HCT116 (cell line): ENCODE data around the gene KCND3. TPM values are rescaled to one million over a fixed set of nuclear protein-coding genes. Genes with fewer than 3 reads are reported as not detected.

Experiments used
- ATAC-seq: fragments of 200-7000 bp; cut with Tn5 transposase; 2 replicates; pipeline ENCODE4 v1.9.1; 2020; ENCODE audit warnings: mild to moderate bottlenecking, moderate library complexity
- BruUV-seq: library from RNA; stranded (reverse); fragments of 400-500 nt; replicated peaks from 2 replicates; lab custom pipeline; 2021; lab: Mats Ljungman, UMichigan
- CTCF ChIA-PET: fragments of 300-600 bp; sonication (Branson Sonifier 250); formaldehyde crosslinking; loops from one replicate; lab custom pipeline; 2021; ENCODE audit warnings: antibody characterized with exemption; lab: Charles Lee
- POLR2A ChIA-PET: fragments of 300-600, 350-600 bp; sonication (Branson Sonifier 250); formaldehyde crosslinking; loops from one replicate; lab custom pipeline; 2021; ENCODE audit warnings: antibody characterized with exemption; lab: Charles Lee
- RAD21 ChIA-PET, 2 experiments: fragments of 300-600 bp; sonication (Branson Sonifier 250); formaldehyde crosslinking; loops; one replicate each; lab custom pipeline; 2023; ENCODE audit warnings: low total read pairs in 2 of 2; ENCODE audit not compliant: uncharacterized antibody in 2 of 2, unreplicated experiment in 2 of 2, low non-redundant PET in 1 of 2; lab: Charles Lee
- DNase-seq: peaks from one replicate; pipeline ENCODE4 v3.0.0-alpha.2; 2010; ENCODE audit warnings: low read depth, low spot score
- H2AFZ ChIP-seq: fragments of 200-600 bp; shearing (Covaris generic), sonication (generic); 2 replicates; pipeline ENCODE4 v1.6.1; 2017; ENCODE audit warnings: low read depth, mixed run types, mixed read lengths, antibody characterized with exemption, low read length; ENCODE audit not compliant: poor library complexity, severe bottlenecking
- H3K27ac ChIP-seq: 2 replicates; pipeline ENCODE4 v1.5.1; 2012; ENCODE audit warnings: low read depth, low read length
- H3K27me3 ChIP-seq: fragments of 200-600 bp; sonication (generic); 2 replicates; pipeline ENCODE4 v1.6.1; 2016; ENCODE audit warnings: mixed run types, low read length, mixed read lengths; ENCODE audit not compliant: insufficient read depth
- H3K36me3 ChIP-seq, 2 experiments: fragments of 200-500 bp in 1 of 2; fragments of 200-600 bp in 1 of 2; sonication (Bioruptor generic) in 1 of 2; sonication (generic) in 1 of 2; 2 replicates each; pipeline versions ENCODE4 v1.5.1 to v1.6.1; 2014 to 2016; ENCODE audit warnings: low read length in 2 of 2, inconsistent platforms in 1 of 2, mixed read lengths in 1 of 2, mixed run types in 1 of 2; ENCODE audit not compliant: insufficient read depth in 2 of 2, control insufficient read depth in 1 of 2
- H3K4me1 ChIP-seq, 2 experiments: fragments of 200-600 bp in 1 of 2; sonication (generic) in 1 of 2; 2 replicates each; pipeline versions ENCODE4 v1.5.1 to v1.6.1; 2012 to 2017; ENCODE audit warnings: low read length in 2 of 2, inconsistent platforms in 1 of 2, mild to moderate bottlenecking in 1 of 2, mixed read lengths in 1 of 2, mixed run types in 1 of 2, moderate library complexity in 1 of 2; ENCODE audit not compliant: insufficient read depth in 2 of 2, control insufficient read depth in 1 of 2
- H3K4me2 ChIP-seq: fragments of 200-600 bp; sonication (generic); 2 replicates; pipeline ENCODE4 v1.6.1; 2017; ENCODE audit warnings: mixed run types, low read length, mixed read lengths
- H3K4me3 ChIP-seq, 2 experiments: fragments of 200-600 bp in 1 of 2; sonication (generic) in 1 of 2; replicated peaks in 1 of 2; 2 replicates each; pipeline ENCODE4 v1.5.1; 2011 to 2016; ENCODE audit warnings: low read length in 2 of 2, control low read depth in 1 of 2, low read depth in 1 of 2, mild to moderate bottlenecking in 1 of 2, mixed read lengths in 1 of 2, mixed run types in 1 of 2
- H3K79me2 ChIP-seq: fragments of 200-600 bp; sonication (generic); 2 replicates; pipeline ENCODE4 v1.6.1; 2017; ENCODE audit warnings: mild to moderate bottlenecking, mixed run types, low read length, moderate library complexity, mixed read lengths; ENCODE audit not compliant: insufficient read depth
- H3K9ac ChIP-seq: fragments of 200-600 bp; sonication (generic); 2 replicates; pipeline ENCODE4 v1.6.1; 2016; ENCODE audit warnings: low read length, mixed read lengths
- H3K9me2 ChIP-seq: fragments of 200-600 bp; sonication (generic), shearing (Covaris generic); 2 replicates; pipeline ENCODE4 v1.6.1; 2017; ENCODE audit warnings: mixed run types, mild to moderate bottlenecking, moderate library complexity; ENCODE audit not compliant: insufficient read depth
- H3K9me3 ChIP-seq, 2 experiments: fragments of 200-500 bp in 1 of 2; fragments of 200-600 bp in 1 of 2; sonication (Bioruptor generic) in 1 of 2; sonication (generic) in 1 of 2; 2 replicates each; pipeline ENCODE4 v1.6.1; 2014 to 2017; ENCODE audit warnings: low read length in 2 of 2, mixed read lengths in 2 of 2, inconsistent platforms in 1 of 2, low read depth in 1 of 2, mild to moderate bottlenecking in 1 of 2, mixed run types in 1 of 2, moderate library complexity in 1 of 2; ENCODE audit not compliant: control insufficient read depth in 1 of 2, insufficient read depth in 1 of 2
- H4K20me1 ChIP-seq: fragments of 200-600 bp; sonication (generic), shearing (Covaris generic); 2 replicates; pipeline ENCODE4 v1.6.1; 2017; ENCODE audit warnings: mixed run types, mild to moderate bottlenecking, moderate library complexity; ENCODE audit not compliant: insufficient read depth
- CBX3 ChIP-seq: IDR thresholded peaks from 2 replicates; pipeline ENCODE4 v1.6.1; 2012; ENCODE audit warnings: low read depth
- EGR1 ChIP-seq: IDR thresholded peaks from 2 replicates; pipeline ENCODE4 v1.6.1; 2012; ENCODE audit warnings: low read depth
- EZH2phosphoT487 ChIP-seq: fragments of 200-600 bp; IDR thresholded peaks from 2 replicates; pipeline ENCODE4 v1.6.1; 2018; ENCODE audit warnings: antibody characterized with exemption, borderline replicate concordance
- FOSL1 ChIP-seq: IDR thresholded peaks from 2 replicates; pipeline ENCODE4 v1.6.1; 2012; ENCODE audit warnings: low read depth
- SP1 ChIP-seq: IDR thresholded peaks from 2 replicates; pipeline ENCODE4 v1.6.1; 2012; ENCODE audit warnings: low read depth
- TCF7L2 ChIP-seq: IDR thresholded peaks from 2 replicates; pipeline ENCODE4 v1.7.0; 2011; ENCODE audit warnings: borderline replicate concordance, inconsistent platforms; ENCODE audit not compliant: insufficient read depth, insufficient read length; ENCODE audit errors: extremely low read depth
- YY1 ChIP-seq: IDR thresholded peaks from 2 replicates; pipeline ENCODE4 v1.6.1; 2011; ENCODE audit warnings: low read length, low read depth, moderate library complexity, mild to moderate bottlenecking; ENCODE audit not compliant: insufficient replicate concordance; ENCODE audit errors: extremely low read depth
- ZFX ChIP-seq: fragments of 450-650 bp; IDR thresholded peaks from 2 replicates; pipeline ENCODE4 v1.6.1; 2017
- intact Hi-C: fragments of 100-400 bp; cut with micrococcal nuclease; formaldehyde crosslinking; loops from 2 replicates; pipeline ENCODE4 v1.10.0; 2022
- total RNA-seq: library from RNA; stranded (reverse); gene quantifications from one replicate; pipeline ENCODE4 v1.2.1, GENCODE V29; 2021; ENCODE audit not compliant: unreplicated experiment
- TF ChIP-seq, protein P1 (sequence below): IDR thresholded peaks from 2 replicates; pipeline ENCODE4 v1.6.1; 2011; ENCODE audit warnings: mild to moderate bottlenecking, low read length, moderate library complexity; ENCODE audit not compliant: insufficient replicate concordance; ENCODE audit errors: extremely low read depth
- TF ChIP-seq, protein P2 (sequence below): IDR thresholded peaks from 2 replicates; pipeline ENCODE4 v1.6.1; 2012; ENCODE audit warnings: low read depth

Gene KCND3
- total RNA-seq, 1 experiment from 2014 or later = 0.44 TPM

DNA sequence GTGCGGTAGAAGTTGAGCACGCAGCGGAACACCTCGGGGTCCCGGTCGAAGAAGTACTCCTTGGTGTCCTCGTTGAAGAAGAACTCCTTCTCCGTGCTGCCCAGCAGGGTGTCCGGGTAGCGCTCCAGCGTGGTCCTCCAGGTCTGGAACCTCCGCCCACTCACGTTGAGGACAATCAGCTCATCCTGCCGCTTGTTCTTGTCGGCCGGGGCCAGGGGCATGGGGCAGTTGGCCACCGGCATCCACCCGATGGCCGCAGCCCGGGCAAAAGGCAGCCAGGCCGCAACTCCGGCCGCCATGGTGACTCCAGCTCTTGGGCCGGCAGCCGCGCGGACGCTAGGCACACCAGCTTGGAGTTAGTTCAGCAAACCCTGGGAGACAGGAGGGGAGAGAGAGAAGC, 7.0 kb downstream of the KCND3 start (continued):
- TF ChIP-seq, protein P1, sequence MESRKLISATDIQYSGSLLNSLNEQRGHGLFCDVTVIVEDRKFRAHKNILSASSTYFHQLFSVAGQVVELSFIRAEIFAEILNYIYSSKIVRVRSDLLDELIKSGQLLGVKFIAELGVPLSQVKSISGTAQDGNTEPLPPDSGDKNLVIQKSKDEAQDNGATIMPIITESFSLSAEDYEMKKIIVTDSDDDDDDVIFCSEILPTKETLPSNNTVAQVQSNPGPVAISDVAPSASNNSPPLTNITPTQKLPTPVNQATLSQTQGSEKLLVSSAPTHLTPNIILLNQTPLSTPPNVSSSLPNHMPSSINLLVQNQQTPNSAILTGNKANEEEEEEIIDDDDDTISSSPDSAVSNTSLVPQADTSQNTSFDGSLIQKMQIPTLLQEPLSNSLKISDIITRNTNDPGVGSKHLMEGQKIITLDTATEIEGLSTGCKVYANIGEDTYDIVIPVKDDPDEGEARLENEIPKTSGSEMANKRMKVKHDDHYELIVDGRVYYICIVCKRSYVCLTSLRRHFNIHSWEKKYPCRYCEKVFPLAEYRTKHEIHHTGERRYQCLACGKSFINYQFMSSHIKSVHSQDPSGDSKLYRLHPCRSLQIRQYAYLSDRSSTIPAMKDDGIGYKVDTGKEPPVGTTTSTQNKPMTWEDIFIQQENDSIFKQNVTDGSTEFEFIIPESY = no peak

DNA sequence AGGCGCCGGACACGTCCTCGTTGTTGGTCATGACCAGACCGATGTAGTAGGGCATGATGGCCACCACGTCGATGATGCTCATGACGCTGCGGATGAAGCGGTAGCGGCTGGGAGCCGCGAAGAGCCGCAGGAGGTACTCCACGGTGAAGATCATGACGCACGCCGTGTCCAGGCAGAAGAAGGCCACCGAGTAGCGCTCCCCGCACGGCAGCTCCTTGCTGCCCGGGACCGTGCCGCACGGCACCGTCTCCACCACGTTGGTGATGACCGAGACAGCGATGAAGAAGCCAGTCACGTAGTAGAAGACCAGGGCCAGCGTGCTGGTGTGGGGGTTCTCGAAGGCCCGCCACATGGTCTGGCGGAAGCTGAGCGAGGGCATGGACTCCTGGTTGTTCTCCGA, 7.6 kb downstream of the KCND3 start:
- H2AFZ ChIP-seq = no peak overlapping the region
- CTCF ChIA-PET = no interaction called here
- H3K9ac ChIP-seq = no peak overlapping the region
- H3K4me3 ChIP-seq = no peak overlapping the region
- no peaks in the 10 kb centered on the region for H3K4me1 ChIP-seq
- peaks cover 30% of the 10 kb centered on the region for H3K27me3 ChIP-seq
- no peaks in the 10 kb centered on the region for H3K36me3 ChIP-seq
- no peaks in the 10 kb centered on the region for H3K9me2 ChIP-seq
- ATAC-seq (no peak), DNase-seq (no peak)
- no peak overlapping the region for H3K4me2 ChIP-seq
- POLR2A ChIA-PET = no interaction called here
- TF ChIP-seq SP1 = no peak
- no TSS peak for BruUV-seq
- RAD21 ChIA-PET = no interaction called here
- intact Hi-C loops = no loop called here
- no peaks in the 10 kb centered on the region for H3K79me2 ChIP-seq
- no peaks in the 10 kb centered on the region for H3K9me3 ChIP-seq
- H3K27ac ChIP-seq = no peak overlapping the region
- H4K20me1 ChIP-seq = no peaks in the 10 kb centered on the region

DNA sequence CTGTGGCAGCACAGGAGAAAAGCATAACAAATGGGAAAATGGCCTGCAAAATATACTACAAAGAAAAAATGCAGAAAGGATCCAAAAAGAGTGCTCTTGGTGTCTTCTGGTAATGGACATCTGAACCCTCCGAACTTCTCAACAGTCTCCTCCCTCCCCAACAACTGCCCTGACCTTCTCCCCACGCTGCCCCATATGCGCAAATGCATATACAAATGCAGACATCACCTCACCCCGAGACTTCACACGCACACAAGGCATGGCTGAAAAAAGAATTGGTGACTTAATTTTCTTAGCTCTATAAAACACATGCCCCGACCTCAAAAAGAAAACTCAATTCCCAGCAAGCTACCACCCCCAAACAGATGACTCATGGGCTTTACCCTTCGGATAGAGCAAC, 8.4 kb downstream of the KCND3 start:
- H3K27me3 ChIP-seq = peaks cover 35% of the 10 kb centered on the region
- CTCF ChIA-PET = no interaction called here
- H3K79me2 ChIP-seq = no peaks in the 10 kb centered on the region
- no peak overlapping the region for H3K4me3 ChIP-seq
- no peaks in the 10 kb centered on the region for H3K36me3 ChIP-seq
- no peaks in the 10 kb centered on the region for H3K9me2 ChIP-seq
- BruUV-seq = no TSS peak
- no peak overlapping the region for H3K27ac ChIP-seq
- RAD21 ChIA-PET = no interaction called here
- no peak overlapping the region for H3K4me2 ChIP-seq
- ATAC-seq (no peak), DNase-seq (no peak)
- TF ChIP-seq TCF7L2 (no peak), YY1 (no peak), CBX3 (no peak), FOSL1 (no peak), EGR1 (no peak), EZH2phosphoT487 (no peak), ZFX (no peak)
- TF ChIP-seq, protein P2, sequence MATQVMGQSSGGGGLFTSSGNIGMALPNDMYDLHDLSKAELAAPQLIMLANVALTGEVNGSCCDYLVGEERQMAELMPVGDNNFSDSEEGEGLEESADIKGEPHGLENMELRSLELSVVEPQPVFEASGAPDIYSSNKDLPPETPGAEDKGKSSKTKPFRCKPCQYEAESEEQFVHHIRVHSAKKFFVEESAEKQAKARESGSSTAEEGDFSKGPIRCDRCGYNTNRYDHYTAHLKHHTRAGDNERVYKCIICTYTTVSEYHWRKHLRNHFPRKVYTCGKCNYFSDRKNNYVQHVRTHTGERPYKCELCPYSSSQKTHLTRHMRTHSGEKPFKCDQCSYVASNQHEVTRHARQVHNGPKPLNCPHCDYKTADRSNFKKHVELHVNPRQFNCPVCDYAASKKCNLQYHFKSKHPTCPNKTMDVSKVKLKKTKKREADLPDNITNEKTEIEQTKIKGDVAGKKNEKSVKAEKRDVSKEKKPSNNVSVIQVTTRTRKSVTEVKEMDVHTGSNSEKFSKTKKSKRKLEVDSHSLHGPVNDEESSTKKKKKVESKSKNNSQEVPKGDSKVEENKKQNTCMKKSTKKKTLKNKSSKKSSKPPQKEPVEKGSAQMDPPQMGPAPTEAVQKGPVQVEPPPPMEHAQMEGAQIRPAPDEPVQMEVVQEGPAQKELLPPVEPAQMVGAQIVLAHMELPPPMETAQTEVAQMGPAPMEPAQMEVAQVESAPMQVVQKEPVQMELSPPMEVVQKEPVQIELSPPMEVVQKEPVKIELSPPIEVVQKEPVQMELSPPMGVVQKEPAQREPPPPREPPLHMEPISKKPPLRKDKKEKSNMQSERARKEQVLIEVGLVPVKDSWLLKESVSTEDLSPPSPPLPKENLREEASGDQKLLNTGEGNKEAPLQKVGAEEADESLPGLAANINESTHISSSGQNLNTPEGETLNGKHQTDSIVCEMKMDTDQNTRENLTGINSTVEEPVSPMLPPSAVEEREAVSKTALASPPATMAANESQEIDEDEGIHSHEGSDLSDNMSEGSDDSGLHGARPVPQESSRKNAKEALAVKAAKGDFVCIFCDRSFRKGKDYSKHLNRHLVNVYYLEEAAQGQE = no peak
- intact Hi-C loops = no loop called here
- POLR2A ChIA-PET = no interaction called here
- no peak overlapping the region for H2AFZ ChIP-seq
- H4K20me1 ChIP-seq = no peaks in the 10 kb centered on the region
- H3K4me1 ChIP-seq = no peaks in the 10 kb centered on the region
- H3K9ac ChIP-seq = no peak overlapping the region
- no peaks in the 10 kb centered on the region for H3K9me3 ChIP-seq
